ENCODE results near the gene SEC24C. TPM values are rescaled to one million over a fixed set of nuclear protein-coding genes. Genes with fewer than 3 reads are reported as not detected.

SEC24C gene
- polyA plus RNA-seq, 1 of the 3 experiments (the other 2 are of a cell fraction), result 73.6 TPM

GRCh38 chr10:73814896-73815718 is 70.9 kb downstream of the SEC24C start:
- H3F3A ChIP-seq (replicated peaks; ENCODE audit: insufficient read depth), result peaks cover 34% of the 10 kb centered on the region
- no peaks in the 10 kb centered on the region for H3K27me3 ChIP-seq (ENCODE audit: insufficient read depth)
- ChIA-PET POLR2A (no interaction called here), CTCF (interaction anchor here (0.6 to 2.0 kb wide), 7 partner anchors 8 to 125 kb away, joined by 3 to 6 read pairs (median 4); no protein-coding TSS in a partner anchor)
- peaks cover 11% of the 10 kb centered on the region; the same call in 1 of the 2 replicates for H3K79me2 ChIP-seq (ENCODE audit: insufficient read depth)
- no peak overlapping the region for H2AFZ ChIP-seq (ENCODE audit: low read depth)
- no peaks in the 10 kb centered on the region for H3K9me3 ChIP-seq
- H4K20me1 ChIP-seq (ENCODE audit: insufficient read depth), result no peaks in the 10 kb centered on the region
- H3K27ac ChIP-seq (ENCODE audit: low read depth in 2 of 2, low read length in 1 of 2), result peak overlapping the region; percentile 69 to 73; a peak in 3 of 4 replicates
- peaks cover 5 to 37% of the 10 kb centered on the region in 2 experiments for H3K36me3 ChIP-seq (replicated peaks in 1 of 2; ENCODE audit: control insufficient read depth in 1 of 2, insufficient read depth in 2 of 2, low read length in 1 of 2)
- 83% methylated on average over 22 of the region's 22 CpGs for WGBS (ENCODE audit: low lambda C conversion rate)
- no peaks in the 10 kb centered on the region for H3K9me2 ChIP-seq
- no peak for TF ChIP-seq MEF2A (IDR thresholded peaks at IDR 0.05; ENCODE audit: borderline replicate concordance, low read depth)
- TF ChIP-seq ELF1 (IDR thresholded peaks at IDR 0.05), result no peak
- TF ChIP-seq, protein P1, sequence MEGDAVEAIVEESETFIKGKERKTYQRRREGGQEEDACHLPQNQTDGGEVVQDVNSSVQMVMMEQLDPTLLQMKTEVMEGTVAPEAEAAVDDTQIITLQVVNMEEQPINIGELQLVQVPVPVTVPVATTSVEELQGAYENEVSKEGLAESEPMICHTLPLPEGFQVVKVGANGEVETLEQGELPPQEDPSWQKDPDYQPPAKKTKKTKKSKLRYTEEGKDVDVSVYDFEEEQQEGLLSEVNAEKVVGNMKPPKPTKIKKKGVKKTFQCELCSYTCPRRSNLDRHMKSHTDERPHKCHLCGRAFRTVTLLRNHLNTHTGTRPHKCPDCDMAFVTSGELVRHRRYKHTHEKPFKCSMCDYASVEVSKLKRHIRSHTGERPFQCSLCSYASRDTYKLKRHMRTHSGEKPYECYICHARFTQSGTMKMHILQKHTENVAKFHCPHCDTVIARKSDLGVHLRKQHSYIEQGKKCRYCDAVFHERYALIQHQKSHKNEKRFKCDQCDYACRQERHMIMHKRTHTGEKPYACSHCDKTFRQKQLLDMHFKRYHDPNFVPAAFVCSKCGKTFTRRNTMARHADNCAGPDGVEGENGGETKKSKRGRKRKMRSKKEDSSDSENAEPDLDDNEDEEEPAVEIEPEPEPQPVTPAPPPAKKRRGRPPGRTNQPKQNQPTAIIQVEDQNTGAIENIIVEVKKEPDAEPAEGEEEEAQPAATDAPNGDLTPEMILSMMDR (IDR thresholded peaks at IDR 0.05), result peak; percentile 52
- no peak for TF ChIP-seq RXRA (IDR thresholded peaks at IDR 0.05; ENCODE audit: borderline replicate concordance, low read depth)
- DNase-seq, result peak; percentile 70
- H3K4me3 ChIP-seq (ENCODE audit: low read depth in 2 of 2, low read length in 1 of 2), result no peak overlapping the region
- peaks cover 4 to 5% of the 10 kb centered on the region in 2 experiments; a peak in 2 of 4 replicates for H3K4me1 ChIP-seq (ENCODE audit: control insufficient read depth in 1 of 2, insufficient read depth in 2 of 2, low read depth in 1 of 2, low read length in 1 of 2)
- H3K4me2 ChIP-seq, result no peak overlapping the region
- no peak overlapping the region; the same call in 1 of the 2 replicates for H3K9ac ChIP-seq

DNA sequence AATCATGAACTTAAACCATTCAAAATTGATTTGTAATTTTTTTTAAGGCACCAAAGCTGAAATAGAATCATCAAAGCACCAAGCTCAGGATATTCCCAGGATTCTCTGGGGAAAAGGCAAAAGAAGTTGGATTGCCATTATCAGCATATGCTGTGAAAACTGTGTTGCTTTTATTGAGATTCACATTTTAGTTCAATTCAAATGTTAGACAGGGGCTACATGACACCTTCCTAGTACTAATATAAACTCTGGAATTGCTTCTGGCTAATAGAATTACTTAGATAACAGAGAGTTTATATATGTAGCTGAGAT is 71.5 kb downstream of the SEC24C start:
- H3K36me3 ChIP-seq (replicated peaks in 1 of 2; ENCODE audit: control insufficient read depth in 1 of 2, insufficient read depth in 2 of 2, low read length in 1 of 2), result peaks cover 5 to 37% of the 10 kb centered on the region in 2 experiments
- H3K27me3 ChIP-seq (ENCODE audit: insufficient read depth), result no peaks in the 10 kb centered on the region
- H3K4me2 ChIP-seq, result peak overlapping the region; percentile 20; the same call in 1 of the 2 replicates
- peak overlapping the region; percentile 69 to 73; a peak in 3 of 4 replicates for H3K27ac ChIP-seq (ENCODE audit: low read depth in 2 of 2, low read length in 1 of 2)
- no peaks in the 10 kb centered on the region for H3K9me3 ChIP-seq
- H3K9me2 ChIP-seq, result no peaks in the 10 kb centered on the region
- H3F3A ChIP-seq (replicated peaks; ENCODE audit: insufficient read depth), result peaks cover 34% of the 10 kb centered on the region
- H3K4me1 ChIP-seq (ENCODE audit: control insufficient read depth in 1 of 2, insufficient read depth in 2 of 2, low read depth in 1 of 2, low read length in 1 of 2), result peaks cover under 1 to 5% of the 10 kb centered on the region in 2 experiments; a peak in 2 of 4 replicates
- peaks cover 5% of the 10 kb centered on the region; the same call in 1 of the 2 replicates for H3K79me2 ChIP-seq (ENCODE audit: insufficient read depth)
- POLR2A ChIA-PET, result no interaction called here
- 0 out of 4 replicates have a peak overlapping the region, but pooled peaks of 1 of the 2 experiments have one; percentile 1 for H3K4me3 ChIP-seq (ENCODE audit: low read depth in 2 of 2, low read length in 1 of 2)
- no peak for DNase-seq
- H3K9ac ChIP-seq, result peak overlapping the region; percentile 26; the same call in 1 of the 2 replicates
- H2AFZ ChIP-seq (ENCODE audit: low read depth), result no peak overlapping the region
- TF ChIP-seq MEF2A (IDR thresholded peaks at IDR 0.05; ENCODE audit: borderline replicate concordance, low read depth) (no peak), RCOR1 (IDR thresholded peaks at IDR 0.05; ENCODE audit: low read length) (no peak), NFIC (IDR thresholded peaks at IDR 0.05; ENCODE audit: borderline replicate concordance) (no peak), TCF12 (IDR thresholded peaks at IDR 0.05) (no peak), TEAD4 (IDR thresholded peaks at IDR 0.05; ENCODE audit: borderline replicate concordance, insufficient read depth) (no peak)
- TF ChIP-seq, protein P1 (IDR thresholded peaks at IDR 0.05), result no peak
- TF ChIP-seq, protein P2, sequence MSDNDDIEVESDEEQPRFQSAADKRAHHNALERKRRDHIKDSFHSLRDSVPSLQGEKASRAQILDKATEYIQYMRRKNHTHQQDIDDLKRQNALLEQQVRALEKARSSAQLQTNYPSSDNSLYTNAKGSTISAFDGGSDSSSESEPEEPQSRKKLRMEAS (IDR thresholded peaks at IDR 0.05; ENCODE audit: low read depth), result no peak
- H4K20me1 ChIP-seq (ENCODE audit: insufficient read depth), result no peaks in the 10 kb centered on the region
- CTCF ChIA-PET, result interaction anchor here (0.8 to 2.0 kb wide), 5 partner anchors 27 to 124 kb away, joined by 3 to 6 read pairs (median 4); no protein-coding TSS in a partner anchor
